HG03457 (cell line): ENCODE measurements around the gene RPL41.
"Not testable (repeated sequence)": the region's sequence is repeated elsewhere in the genome, so short reads cannot be mapped to it uniquely, and the experiment has no call there.

Source experiments
- ATAC-seq: cut with Tn5 transposase; IDR thresholded peaks from one replicate; pipeline ENCODE4 v1.9.1; 2021; ENCODE audit warnings: moderate number of reproducible peaks; ENCODE audit not compliant: unreplicated experiment

RPL41 gene

GRCh38 chr12:56102683-56103065 is 13.8 kb upstream of the RPL41 start:
- no peak for ATAC-seq

GRCh38 chr12:56103066-56103711 is 13.2 kb upstream of the RPL41 start:
- ATAC-seq: no peak

DNA sequence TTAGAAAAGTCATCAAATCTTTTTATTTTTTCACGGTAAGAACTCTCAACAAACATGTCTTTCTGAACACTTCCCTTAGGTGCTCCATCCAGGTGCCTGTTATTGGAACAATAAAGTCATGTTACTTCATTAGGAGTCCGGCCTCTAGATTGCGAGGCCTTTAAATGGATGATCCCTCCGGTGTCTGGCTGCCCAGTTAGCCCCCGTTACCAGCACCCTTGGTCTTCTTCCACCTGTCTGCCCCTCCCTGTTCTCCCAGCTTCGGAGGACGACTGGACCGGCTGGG is 12.7 kb upstream of the RPL41 start:
- peak; percentile 3 for ATAC-seq

- ATAC-seq: peak; percentile 88
Observed at GRCh38 chr12:56104109-56104814, 12.2 kb upstream of the RPL41 start, which contains the start of gene PA2G4. TSS of gene PA2G4 (plus strand) at chr12:56104559. CDS start at chr12:56104738, 179 bp downstream.

DNA sequence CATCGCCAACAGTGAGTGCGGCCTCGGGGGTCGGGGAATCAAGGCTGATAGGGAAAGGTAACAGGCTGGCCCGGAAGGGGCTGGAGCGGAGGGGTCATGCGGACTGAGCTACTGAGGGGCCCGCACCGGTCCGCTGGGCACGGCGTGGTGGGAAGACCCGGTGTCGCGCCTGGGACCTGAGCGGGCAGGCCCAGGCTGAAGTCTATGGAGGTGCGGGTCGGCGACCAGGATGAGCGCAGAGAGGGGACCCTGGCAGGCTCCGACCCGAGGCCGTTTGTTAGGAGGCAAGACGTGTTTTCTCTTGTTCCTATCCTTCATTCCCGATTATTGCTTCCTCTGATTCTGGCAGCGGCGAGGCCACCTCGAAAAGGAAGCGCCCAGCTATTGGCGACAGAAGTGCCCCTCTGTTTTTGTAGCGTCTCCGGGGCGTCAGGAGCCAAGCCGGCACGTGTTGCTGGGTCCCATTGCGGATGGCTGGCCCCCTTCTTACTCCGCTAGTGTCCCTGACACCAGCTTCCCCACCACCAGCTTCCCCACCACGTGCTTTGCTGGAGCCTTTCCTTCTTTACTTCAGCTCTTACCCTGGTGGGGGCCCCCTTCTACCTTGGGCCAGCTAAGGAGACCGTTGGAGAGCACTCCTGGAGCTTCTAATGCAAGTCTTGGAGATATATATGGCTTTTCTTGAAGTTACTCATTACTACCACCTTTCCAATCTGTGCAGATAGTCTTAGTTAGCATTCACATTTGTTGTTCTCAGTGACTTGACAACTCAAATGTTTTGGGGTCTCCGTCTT is 11.4 kb upstream of the RPL41 start:
- ATAC-seq: peak; percentile 19

DNA sequence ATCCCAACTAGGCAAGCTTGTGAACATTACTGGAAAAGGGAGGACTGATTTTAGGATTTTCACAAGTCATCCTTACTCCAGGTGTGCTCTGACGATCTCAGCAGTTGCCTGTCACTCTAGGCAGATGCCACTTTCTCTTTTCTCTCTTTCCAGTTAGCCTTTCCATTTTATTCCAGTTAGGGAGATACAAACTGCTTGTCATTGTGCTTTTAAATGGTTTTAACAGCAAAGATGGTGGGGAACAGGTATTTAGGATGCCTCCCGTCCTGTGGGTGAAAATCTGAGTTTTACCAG is 10.9 kb upstream of the RPL41 start:
- no peak for ATAC-seq

DNA sequence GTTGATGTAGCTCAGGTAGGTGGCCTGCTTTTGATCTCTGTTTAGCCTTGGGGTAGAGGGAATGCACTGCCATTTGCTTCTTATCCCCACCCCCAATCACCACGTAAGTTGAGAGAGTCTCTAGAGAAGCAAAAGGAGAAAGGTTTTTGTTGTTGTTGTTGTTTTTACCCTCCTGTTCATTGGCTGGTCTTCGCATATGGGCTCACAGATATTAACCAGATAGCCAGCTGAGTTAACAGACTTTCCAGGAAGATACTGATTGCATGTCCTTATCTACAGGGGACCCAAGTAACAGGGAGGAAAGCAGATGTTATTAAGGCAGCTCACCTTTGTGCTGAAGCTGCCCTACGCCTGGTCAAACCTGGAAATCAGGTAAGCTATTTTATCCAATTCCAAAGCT is 9.2 kb upstream of the RPL41 start:
- no peak for ATAC-seq

DNA sequence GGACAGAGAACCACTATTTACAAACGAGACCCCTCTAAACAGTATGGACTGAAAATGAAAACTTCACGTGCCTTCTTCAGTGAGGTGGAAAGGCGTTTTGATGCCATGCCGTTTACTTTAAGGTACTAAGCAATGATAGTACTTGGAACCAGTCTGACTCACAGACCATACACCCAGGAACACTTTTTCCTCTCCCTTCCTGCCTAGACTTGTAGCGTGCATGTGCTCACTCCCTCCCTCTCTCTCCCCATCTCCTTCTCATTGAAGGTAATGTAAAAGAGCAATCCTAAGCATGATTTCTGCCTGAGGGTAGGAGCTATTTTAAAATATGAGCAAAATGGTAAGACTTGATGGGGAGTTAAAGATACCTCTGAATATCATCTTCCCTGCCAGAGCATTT is 5.9 kb upstream of the RPL41 start:
- ATAC-seq: no peak

DNA sequence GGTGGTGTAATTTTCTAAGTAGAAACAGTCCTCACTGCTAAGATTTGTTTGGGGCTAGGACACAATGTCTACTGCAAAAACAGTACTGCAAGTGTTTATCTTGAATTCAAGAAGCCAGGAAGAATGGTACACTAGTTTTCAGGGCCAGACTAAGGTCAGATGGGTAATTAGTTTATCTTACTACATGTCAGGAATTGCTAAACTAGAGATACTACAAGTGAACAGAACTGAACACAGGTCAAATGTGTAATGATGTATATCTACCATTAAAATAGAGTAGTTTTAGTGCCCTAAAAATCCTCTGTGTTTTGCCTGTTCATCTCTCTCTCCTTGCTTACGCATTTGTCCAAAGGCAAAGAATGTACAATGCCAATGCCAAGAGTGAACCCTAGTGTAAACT is 2.3 kb upstream of the RPL41 start:
- no peak for ATAC-seq

DNA sequence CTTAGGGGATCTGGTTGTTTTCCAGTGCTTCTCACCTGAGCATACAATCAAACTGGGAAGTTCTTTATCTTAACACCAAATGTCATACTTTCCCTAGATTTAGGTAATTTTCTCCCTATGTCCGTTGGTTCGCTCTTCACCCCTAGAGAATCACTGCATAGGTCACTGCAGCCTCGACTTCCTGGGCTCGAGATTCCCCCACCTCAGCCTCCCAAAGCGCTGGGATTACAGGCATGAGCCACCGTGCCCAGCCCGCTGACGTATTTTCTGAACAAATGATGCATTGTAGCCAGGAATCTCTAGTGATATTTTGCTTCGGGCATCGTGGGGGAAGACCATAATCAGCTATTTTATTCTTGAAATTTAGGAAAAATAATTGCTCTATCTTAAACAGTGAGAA is 1.1 kb upstream of the RPL41 start:
- no peak for ATAC-seq

- not testable (repeated sequence) for ATAC-seq
Observed at GRCh38 chr12:56117082-56117706, 761 bp downstream of the RPL41 start.

DNA sequence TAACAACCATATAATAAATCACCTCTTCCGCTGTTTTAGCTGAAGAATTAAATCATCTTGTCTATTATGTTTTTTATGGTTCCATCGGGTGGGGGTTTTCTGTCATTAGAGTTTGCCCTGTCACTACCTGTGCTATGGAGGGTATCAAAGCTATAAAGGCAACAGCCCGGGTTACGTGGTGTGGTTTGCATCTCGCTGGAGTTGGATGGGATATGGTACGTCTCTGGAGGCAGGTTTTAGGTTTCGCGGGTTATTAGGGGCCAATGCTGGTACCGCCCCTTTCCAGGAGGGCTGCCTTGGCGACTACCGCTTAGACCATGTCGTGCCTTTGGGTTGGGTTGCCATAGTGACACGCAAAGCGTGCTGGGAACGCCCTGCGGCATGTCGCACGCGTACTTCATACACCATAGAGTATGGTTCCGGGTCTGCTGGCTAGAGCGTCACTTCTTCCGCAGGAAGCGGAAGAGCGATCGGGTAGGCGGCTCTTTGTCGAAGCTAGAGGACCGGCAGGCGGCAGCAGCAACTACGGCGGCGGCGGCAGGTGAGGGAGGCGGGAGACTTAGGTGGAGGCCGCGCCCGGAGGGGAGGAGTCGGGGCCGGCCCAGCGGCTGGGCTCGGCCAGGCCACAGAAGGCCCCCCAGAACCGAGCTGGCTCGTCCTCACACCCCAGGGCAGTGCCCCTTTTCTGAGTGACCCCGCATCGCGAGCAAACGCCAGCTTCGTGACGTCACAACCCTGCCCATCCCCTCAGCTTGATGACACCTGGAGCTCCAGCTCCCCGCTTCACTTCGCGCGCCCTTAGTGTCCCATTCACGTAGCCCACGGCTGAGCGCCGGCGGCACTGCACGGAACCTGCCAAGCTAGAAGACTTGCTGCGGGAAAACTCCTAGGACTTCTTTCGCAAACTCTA is 1.6 kb downstream of the RPL41 start, which contains the start of gene ZC3H10:
Gene ZC3H10, plus strand, starts transcription at position 489 of the 910 bp plus-strand sequence. CDS start 2,297 bp downstream, outside the sequence.
- peak; percentile 67 for ATAC-seq

DNA sequence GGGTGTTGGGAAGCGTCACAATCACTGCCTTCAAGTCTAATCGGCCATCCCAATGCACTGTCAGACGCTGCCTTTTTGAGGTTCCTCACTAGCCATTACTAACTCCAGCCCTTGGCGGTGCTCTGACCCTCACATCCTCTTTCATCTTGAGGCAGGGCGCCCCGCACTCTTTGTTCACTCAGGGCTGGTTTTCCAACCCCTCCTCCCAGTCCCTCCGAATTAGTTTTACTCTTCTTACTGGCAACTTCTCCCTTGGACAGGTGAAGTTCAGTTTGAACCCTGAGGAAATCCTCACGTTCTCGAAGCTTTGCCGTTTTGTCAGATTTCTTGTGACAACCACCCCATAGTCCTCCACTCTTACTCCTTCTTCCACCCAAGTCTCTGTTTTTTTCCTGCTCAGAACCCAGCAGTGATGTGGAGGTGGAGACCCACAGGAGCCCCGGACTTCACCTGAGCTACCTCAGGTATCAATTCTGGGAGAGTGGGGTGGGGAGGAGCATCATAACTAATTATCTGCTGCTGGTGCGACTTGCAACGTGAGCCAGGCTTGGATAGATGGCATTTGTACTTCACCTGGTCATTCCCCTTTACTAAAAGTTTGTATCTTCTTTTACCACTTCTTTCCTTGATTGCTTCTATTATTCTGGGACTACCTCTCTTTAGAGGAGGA is 2.4 kb downstream of the RPL41 start:
- no peak for ATAC-seq

DNA sequence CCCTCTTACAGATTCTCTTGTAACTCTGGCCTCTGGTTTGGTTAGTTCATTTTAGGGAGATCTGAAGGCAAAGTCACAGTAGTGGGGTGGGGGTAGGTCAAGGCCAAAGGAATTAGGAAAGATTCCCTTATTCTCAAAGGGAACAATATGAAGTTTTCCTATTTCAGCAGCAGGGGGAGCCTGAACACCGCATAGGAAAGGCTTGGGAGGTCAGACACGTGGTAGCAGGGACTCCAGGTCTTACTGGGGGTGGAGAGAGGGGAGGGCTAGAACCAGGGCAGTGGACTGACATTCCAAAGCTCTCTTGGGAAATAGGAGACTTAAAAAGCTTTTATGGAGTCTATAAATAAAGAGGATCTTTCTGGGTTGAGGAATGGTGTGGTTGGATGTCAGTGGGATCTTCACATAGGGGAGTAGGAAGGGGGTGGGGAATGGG is 2.9 kb downstream of the RPL41 start:
- ATAC-seq: no peak

DNA sequence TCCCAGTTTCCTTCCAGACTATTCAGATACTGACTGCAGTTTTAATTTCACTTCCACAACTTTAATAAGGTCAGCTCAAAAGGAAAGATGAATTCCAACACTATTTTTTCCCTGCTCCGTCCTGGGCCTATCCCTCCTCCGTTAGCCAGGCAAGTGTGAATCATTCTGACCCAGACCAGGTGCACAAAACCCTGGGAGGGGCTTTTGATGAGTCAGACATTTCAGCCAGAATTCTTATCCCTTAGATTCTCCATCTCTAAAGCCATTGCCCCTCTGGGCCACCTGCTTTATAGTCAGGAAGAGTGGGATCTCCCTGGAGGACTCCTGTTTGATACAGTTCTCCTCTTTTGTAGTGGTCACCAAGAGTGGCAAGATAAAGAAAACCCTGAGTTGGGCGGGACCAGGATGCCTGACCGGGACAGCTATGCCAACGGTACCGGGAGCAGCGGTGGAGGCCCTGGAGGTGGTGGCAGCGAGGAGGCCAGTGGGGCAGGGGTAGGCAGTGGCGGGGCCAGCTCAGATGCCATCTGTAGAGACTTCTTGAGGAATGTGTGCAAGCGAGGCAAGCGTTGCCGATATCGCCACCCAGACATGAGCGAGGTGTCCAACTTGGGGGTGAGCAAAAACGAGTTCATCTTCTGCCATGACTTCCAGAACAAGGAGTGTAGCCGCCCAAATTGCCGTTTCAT is 3.9 kb downstream of the RPL41 start:
- no peak for ATAC-seq

DNA sequence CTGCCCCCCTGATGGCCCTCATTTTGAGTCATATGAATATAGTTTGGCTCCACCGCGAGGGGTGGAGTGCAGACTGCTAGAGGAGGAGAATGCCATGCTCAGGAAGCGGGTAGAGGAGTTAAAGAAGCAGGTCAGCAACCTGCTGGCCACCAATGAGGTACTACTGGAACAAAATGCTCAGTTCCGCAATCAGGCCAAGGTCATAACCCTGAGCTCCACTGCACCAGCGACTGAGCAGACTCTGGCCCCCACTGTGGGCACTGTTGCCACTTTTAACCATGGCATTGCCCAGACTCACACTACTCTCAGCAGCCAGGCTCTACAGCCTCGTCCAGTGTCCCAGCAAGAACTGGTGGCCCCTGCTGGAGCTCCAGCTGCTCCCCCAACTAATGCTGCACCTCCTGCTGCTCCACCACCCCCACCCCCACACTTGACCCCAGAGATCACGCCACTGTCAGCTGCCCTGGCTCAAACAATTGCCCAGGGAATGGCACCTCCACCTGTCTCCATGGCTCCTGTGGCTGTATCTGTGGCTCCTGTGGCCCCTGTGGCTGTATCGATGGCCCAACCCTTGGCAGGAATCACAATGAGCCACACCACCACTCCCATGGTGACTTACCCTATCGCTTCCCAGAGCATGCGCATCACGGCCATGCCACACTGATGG is 4.9 kb downstream of the RPL41 start:
- no peak for ATAC-seq

GRCh38 chr12:56122637-56123036 is 6.2 kb downstream of the RPL41 start:
- no peak for ATAC-seq

DNA sequence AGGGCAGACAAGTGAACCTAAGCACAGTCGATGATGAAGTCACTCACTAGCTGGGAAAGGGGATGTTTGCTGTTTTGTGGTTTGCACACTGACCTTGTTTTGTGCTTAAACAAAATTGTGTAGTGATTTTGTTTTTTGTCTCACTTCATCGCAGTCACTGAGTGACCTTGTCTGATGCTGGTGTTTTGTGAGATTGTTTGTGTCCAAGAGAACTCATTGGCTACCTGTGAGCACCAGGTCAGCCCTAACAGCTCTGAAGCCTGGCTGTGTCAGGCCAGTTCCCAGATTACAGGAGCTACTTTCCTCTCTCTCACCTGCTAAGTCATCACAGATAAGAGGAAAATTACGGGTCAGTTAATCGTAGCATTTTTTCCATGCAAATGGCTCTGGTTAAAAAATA is 7.7 kb downstream of the RPL41 start:
- ATAC-seq: no peak

DNA sequence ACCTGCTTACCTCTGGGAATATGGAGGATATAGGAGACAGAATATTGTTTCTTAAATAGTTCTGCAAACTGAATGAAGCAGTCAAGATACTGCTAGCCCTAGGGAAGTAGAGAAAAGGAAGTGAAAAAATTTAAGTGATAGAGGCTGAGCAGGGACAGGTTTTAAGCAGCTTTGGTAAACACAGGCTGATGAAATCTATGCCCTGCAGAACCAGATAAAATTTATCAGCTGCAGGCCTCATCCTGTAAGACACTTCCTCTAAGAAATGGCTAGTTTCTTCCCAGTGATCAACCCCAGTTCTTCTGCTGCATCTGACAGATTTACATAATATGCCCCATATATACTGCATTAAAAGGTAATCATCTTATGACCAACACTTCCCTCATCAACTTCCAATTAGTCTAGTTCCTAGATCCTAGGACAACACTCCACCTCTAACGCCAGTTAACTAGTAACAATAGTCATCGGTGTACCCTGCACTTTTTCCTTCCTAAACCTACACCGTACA is 10.4 kb downstream of the RPL41 start:
- ATAC-seq: no peak
